Adrenal gland (tissue), 5 donors: ENCODE measurements around the gene HELLS.

Source experiments
- POLR2A ChIP-seq, 2 donors: fragments of 450-650 bp; IDR thresholded peaks; one replicate each; pipeline ENCODE4 v1.6.1; 2017; ENCODE audit warnings: antibody characterized with exemption in 2 of 2, mild to moderate bottlenecking in 2 of 2, moderate library complexity in 1 of 2
- TF ChIP-seq, protein P1 (sequence below), 6 experiments: fragments of 450-650 bp in 4 of 6; fragments of 200-600 bp in 2 of 6; sonication (generic) in 1 of 6; IDR thresholded peaks; 1 replicate in 5 of 6; 2 replicates in 1 of 6; pipeline versions ENCODE4 v1.5.1 to v1.8.0; 2016 to 2021; ENCODE audit warnings: antibody characterized with exemption in 6 of 6, mild to moderate bottlenecking in 2 of 6, moderate library complexity in 1 of 6
- donor health status: DM: no; HTN: no; CAD: no.

DNA sequence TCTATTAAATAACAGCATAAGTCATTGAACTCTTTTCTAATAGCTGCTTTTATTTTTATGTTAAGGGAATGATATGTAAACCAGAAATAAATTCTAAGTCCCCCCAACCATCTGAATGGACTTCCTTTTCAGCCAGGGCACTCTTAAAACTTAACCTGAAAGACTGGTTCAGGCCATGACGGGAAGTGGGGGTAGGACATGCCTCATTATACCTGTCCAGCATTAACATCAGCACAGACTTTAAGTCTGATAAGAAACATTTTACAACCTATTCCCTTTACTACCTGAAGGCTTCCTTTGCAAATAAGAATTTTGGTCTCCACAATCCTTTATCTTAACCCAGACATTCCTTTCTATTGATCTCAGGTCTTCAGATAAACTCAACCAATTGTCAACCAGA lies 81.9 kb downstream of the HELLS start:
- TF ChIP-seq, protein P1, sequence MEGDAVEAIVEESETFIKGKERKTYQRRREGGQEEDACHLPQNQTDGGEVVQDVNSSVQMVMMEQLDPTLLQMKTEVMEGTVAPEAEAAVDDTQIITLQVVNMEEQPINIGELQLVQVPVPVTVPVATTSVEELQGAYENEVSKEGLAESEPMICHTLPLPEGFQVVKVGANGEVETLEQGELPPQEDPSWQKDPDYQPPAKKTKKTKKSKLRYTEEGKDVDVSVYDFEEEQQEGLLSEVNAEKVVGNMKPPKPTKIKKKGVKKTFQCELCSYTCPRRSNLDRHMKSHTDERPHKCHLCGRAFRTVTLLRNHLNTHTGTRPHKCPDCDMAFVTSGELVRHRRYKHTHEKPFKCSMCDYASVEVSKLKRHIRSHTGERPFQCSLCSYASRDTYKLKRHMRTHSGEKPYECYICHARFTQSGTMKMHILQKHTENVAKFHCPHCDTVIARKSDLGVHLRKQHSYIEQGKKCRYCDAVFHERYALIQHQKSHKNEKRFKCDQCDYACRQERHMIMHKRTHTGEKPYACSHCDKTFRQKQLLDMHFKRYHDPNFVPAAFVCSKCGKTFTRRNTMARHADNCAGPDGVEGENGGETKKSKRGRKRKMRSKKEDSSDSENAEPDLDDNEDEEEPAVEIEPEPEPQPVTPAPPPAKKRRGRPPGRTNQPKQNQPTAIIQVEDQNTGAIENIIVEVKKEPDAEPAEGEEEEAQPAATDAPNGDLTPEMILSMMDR (IDR thresholded peaks at IDR 0.05), result no peak
- TF ChIP-seq POLR2A (IDR thresholded peaks at IDR 0.05), result no peak
